Measurements from ENCODE around the gene GTF2H1. TPM values are rescaled to one million over a fixed set of nuclear protein-coding genes. Genes with fewer than 3 reads are reported as not detected.

GTF2H1 gene
- total RNA-seq, 6 experiments from 2014 or later = 13.3 to 30.7 (median 19.7) TPM

- H3K27ac ChIP-seq = no peak overlapping the region
- DNase-seq (peak in 1 of 3 donors; percentile 49), ATAC-seq (peak; percentile 56 to 78 (median 64))
- no peak overlapping the region for H3K4me3 ChIP-seq
- H3K4me1 ChIP-seq = peaks cover 0 to 28% (median 0%) of the 10 kb centered on the region in 4 donors
- intact Hi-C loops (cut with DNase I) = no loop called here
- no peaks in the 10 kb centered on the region for H3K9me3 ChIP-seq
- no peaks in the 10 kb centered on the region for H3K27me3 ChIP-seq
- peaks cover 0 to 58% (median 40%) of the 10 kb centered on the region in 4 donors for H3K36me3 ChIP-seq
- no peak for TF ChIP-seq POLR2A (IDR thresholded peaks at IDR 0.05)
- TF ChIP-seq, protein P1, sequence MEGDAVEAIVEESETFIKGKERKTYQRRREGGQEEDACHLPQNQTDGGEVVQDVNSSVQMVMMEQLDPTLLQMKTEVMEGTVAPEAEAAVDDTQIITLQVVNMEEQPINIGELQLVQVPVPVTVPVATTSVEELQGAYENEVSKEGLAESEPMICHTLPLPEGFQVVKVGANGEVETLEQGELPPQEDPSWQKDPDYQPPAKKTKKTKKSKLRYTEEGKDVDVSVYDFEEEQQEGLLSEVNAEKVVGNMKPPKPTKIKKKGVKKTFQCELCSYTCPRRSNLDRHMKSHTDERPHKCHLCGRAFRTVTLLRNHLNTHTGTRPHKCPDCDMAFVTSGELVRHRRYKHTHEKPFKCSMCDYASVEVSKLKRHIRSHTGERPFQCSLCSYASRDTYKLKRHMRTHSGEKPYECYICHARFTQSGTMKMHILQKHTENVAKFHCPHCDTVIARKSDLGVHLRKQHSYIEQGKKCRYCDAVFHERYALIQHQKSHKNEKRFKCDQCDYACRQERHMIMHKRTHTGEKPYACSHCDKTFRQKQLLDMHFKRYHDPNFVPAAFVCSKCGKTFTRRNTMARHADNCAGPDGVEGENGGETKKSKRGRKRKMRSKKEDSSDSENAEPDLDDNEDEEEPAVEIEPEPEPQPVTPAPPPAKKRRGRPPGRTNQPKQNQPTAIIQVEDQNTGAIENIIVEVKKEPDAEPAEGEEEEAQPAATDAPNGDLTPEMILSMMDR (IDR thresholded peaks at IDR 0.05) = no peak
Measured at GRCh38 chr11:18304745-18305144, 17.6 kb upstream of the GTF2H1 start.

DNA sequence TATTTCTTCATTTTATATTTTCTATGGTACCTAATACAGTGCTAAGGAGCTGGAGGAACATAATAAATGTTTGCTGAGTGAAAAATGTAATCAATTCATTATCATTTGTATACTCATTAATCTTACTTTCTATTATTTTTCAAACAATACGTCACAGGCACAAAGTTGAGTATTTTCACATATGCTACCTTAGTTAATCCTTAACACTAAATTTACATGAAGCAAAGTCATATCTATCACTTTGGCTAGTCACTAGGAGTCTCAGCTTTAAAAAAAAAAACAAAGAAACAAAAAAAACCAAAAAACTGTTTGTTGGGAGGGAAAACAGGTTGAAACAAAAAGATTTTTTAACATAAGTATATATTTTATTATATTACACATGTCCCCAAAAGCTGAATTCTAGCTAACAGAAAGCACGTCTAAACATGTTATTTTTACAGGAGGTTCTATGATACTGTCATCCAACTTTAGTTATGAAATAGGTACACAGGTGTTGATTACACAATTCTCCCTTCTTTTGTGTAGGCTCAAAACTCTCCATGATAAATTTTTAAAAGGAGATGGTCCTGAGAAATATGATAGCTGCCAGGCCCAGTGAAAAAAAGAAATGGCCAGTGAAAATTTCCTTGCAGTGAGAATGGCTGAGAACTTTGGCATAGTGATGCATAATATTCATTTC is 14.8 kb upstream of the GTF2H1 start:
- intact Hi-C loops (cut with DNase I) = no loop called here
- DNase-seq = no peak
- peaks cover 0 to 36% (median 27%) of the 10 kb centered on the region in 4 donors for H3K36me3 ChIP-seq
- ATAC-seq = peak in 3 of 4 donors; percentile 38 to 51 (median 40)
- H3K4me1 ChIP-seq = peaks cover 0 to 46% (median 0%) of the 10 kb centered on the region in 4 donors
- no peaks in the 10 kb centered on the region for H3K27me3 ChIP-seq
- TF ChIP-seq, protein P1 (IDR thresholded peaks at IDR 0.05) = no peak
- no peak for TF ChIP-seq POLR2A (IDR thresholded peaks at IDR 0.05)
- no peaks in the 10 kb centered on the region for H3K9me3 ChIP-seq
- 30% methylated on average over 2 of the region's 2 CpGs for WGBS (ENCODE audit: insufficient coverage, low coverage, low lambda C conversion rate, missing lambda C conversion rate)
- peak overlapping the region; percentile 4 to 18 (median 7) for H3K27ac ChIP-seq
- H3K4me3 ChIP-seq = peak overlapping the region in 1 of 3 donors; percentile 1

- Histone ChIP-seq H3K36me3 (peaks cover 0 to 32% (median 23%) of the 10 kb centered on the region in 4 donors), H3K4me1 (peaks cover 0 to 46% (median 0%) of the 10 kb centered on the region in 4 donors), H3K4me3 (peak overlapping the region in 1 of 3 donors; percentile 1), H3K27me3 (no peaks in the 10 kb centered on the region), H3K9me3 (no peaks in the 10 kb centered on the region), H3K27ac (peak overlapping the region in 1 of 3 donors; percentile 4)
- ATAC-seq (no peak), DNase-seq (no peak)
- TF ChIP-seq, protein P1 (IDR thresholded peaks at IDR 0.05) = no peak
- TF ChIP-seq POLR2A (IDR thresholded peaks at IDR 0.05) = no peak
- intact Hi-C loops (cut with DNase I) = no loop called here
- WGBS (ENCODE audit: insufficient coverage, low coverage, low lambda C conversion rate, missing lambda C conversion rate) = 97% methylated on average over 2 of the region's 2 CpGs
Measured at GRCh38 chr11:18308242-18308641, 14.1 kb upstream of the GTF2H1 start.

DNA sequence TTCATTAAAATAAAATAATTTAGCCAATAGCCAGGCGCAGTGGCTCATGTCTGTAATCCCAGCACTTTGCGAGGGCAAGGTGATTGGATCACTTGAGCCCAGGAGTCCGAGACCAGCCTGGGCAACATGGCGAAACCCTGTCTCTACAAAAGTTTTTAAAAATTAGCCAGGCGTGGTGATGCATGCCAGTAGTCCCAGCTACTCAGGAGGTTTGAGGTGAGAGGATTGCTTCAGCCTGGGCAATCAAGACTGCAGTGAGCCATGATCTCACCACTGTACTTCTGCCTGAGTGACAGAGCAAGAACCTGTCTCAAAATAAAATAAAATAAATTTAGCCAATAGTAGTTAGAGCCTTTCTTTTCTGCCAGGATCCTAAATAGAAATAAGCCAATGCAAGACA is 12.7 kb upstream of the GTF2H1 start:
- peak; percentile 76 for TF ChIP-seq POLR2A (IDR thresholded peaks at IDR 0.05)
- TF ChIP-seq, protein P1 (IDR thresholded peaks at IDR 0.05) = no peak
- H3K4me3 ChIP-seq = peak overlapping the region in 1 of 3 donors; percentile 45
- no peaks in the 10 kb centered on the region for H3K27me3 ChIP-seq
- WGBS (ENCODE audit: insufficient coverage, low coverage, low lambda C conversion rate, missing lambda C conversion rate) = 63% methylated on average over 5 of the region's 5 CpGs
- no peaks in the 10 kb centered on the region for H3K9me3 ChIP-seq
- intact Hi-C loops (cut with DNase I) = no loop called here
- ATAC-seq = peak; percentile 58 to 76 (median 68)
- H3K36me3 ChIP-seq = peaks cover 0 to 20% (median 17%) of the 10 kb centered on the region in 4 donors
- DNase-seq = peak in 1 of 3 donors; percentile 75
- peaks cover 0 to 41% (median 0%) of the 10 kb centered on the region in 4 donors for H3K4me1 ChIP-seq
- H3K27ac ChIP-seq = peak overlapping the region; percentile 39 to 75 (median 71)
